Activated T-helper 2 cell treated with anti-CD3 and anti-CD28 coated beads, Interferon-gamma antibody, Interleukin-2, Interleukin-4, amounts not matched to agents 10 μg/mL and 5 μg/mL and 100 μg/mL, durations not matched to agents 14 hours and 24 hours and 36 hours (primary cell): ENCODE results near the gene RHCE. TPM values are rescaled to one million over a fixed set of nuclear protein-coding genes. Genes with fewer than 3 reads are reported as not detected.
"Not testable (repeated sequence)": the region's sequence is repeated elsewhere in the genome, so short reads cannot be mapped to it uniquely, and the experiment has no call there.

Experiments used
- DNase-seq: peaks from one replicate; pipeline ENCODE4 v3.0.0; 2021; ENCODE audit warnings: low spot score
- H3K27ac Mint-ChIP-seq: one replicate; pipeline ENCODE4 v1.8.0; 2021; ENCODE audit warnings: mixed read lengths
- H3K27me3 Mint-ChIP-seq: one replicate; pipeline ENCODE4 v1.8.0; 2021; ENCODE audit warnings: low read depth, mixed read lengths
- H3K36me3 Mint-ChIP-seq: one replicate; pipeline ENCODE4 v1.8.0; 2021; ENCODE audit warnings: low read depth, mixed read lengths
- H3K4me1 Mint-ChIP-seq: one replicate; pipeline ENCODE4 v1.8.0; 2021; ENCODE audit warnings: low read depth, mixed read lengths
- H3K4me3 Mint-ChIP-seq: one replicate; pipeline ENCODE4 v1.8.0; 2021; ENCODE audit warnings: low read depth, mild to moderate bottlenecking, moderate library complexity, mixed read lengths
- H3K9me3 Mint-ChIP-seq: one replicate; pipeline ENCODE4 v1.8.0; 2021; ENCODE audit warnings: mixed read lengths
- intact Hi-C: fragments of 100-400 bp; cut with micrococcal nuclease; formaldehyde crosslinking; loops from one replicate; pipeline ENCODE4 v1.15.1; 2023
- total RNA-seq: library from RNA; stranded (reverse); gene quantifications from 2 replicates; pipeline ENCODE4 v1.2.3, GENCODE V29; 2022

The RHCE gene
- total RNA-seq, 1 donor from 2014 or later: 0.25 TPM

DNA sequence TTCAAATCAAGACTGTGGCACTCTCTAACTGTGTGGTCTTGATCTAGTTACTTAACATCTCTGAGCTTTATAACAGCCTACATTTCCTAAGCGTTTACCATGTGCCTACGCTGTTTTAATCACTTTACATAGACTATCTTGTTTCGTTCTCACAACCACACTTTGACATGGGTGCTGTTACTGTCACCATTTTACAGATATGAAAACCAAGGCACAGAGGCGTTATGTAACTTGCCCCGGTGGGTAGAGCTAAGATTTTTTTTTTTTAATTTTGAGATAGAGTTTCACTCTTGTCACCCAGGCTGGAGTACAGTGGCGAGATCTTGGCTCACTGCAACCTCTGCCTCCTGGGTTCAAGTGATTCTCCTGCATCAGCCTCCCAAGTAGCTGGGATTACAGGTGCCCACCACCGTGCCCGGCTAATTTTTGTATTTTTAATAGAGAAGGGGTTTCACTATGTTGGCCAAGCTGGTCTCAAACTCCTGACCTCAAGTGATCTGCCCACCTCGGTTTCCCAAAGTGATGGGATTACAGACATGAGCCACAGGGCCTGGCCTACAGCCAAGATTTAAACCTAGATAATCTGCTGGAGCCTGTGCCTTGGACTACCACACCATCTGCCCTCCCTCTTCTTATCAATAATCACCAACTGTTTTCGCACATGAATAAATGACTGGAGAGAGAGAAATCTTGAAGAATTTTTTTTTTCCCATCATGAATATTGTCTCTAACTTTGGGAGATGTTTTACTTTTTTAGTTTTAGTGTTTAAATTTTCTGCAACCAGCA lies 10.8 kb downstream of the RHCE start:
- not testable (repeated sequence) for H3K4me1 Mint-ChIP-seq, H3K36me3 Mint-ChIP-seq, H3K27ac Mint-ChIP-seq, H3K9me3 Mint-ChIP-seq, H3K4me3 Mint-ChIP-seq, DNase-seq, H3K27me3 Mint-ChIP-seq
- intact Hi-C loops: loop anchor here (5.0 kb wide), 1 partner anchor 112 kb away; no protein-coding TSS in a partner anchor

GRCh38 chr1:25405731-25406305 lies 14.8 kb downstream of the RHCE start:
- not testable (repeated sequence) for H3K9me3 Mint-ChIP-seq, DNase-seq
- intact Hi-C loops: loop anchor here (5.0 kb wide), 1 partner anchor 116 kb away; no protein-coding TSS in a partner anchor

DNA sequence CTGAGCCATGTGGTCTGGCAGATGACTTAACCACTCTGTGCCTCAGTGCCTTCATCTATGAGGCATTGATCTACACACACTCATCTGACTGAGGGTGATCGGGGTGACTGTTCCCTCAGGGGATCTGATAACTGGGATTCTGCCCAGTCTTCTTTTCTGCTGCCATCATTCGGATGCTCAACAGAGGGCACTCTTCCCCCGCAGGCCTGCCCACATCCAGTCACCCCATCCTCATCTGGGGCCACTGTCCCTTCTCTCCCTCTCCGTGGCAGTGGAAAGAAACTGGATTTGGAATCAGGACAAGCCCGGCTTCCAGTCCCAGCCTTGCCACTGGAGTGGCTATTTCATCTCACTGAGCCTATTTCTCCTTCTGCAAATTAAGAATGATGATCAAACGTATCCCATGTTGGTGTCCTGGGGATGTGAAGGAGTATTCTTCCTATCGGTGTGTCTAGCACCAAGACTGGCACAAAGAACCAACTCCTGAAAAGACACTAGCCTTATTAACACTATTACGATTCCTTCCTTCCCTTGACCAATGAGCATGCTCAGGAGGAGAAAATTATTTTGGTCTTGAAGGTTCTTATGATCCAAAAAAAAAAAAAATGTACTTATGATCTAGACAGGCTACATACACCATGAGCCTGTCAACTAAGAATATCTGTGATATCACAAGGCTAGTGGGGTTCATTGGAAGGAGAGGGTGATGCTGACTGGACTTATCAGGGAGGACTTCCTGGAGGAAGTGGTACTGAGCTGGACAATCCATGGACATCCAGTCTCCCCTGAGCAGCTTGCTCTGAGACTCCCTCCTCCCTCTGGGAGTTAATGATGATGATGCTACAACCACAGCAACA lies 17.4 kb downstream of the RHCE start:
- H3K27me3 Mint-ChIP-seq: peaks cover 19% of the 10 kb centered on the region
- H3K27ac Mint-ChIP-seq, H3K4me1 Mint-ChIP-seq, DNase-seq, H3K9me3 Mint-ChIP-seq, intact Hi-C loops, H3K36me3 Mint-ChIP-seq, H3K4me3 Mint-ChIP-seq: not testable (repeated sequence)

More at GRCh38 chr1:25405731-25406305, 14.8 kb downstream of the RHCE start:
- peaks cover 12% of the 10 kb centered on the region for H3K27me3 Mint-ChIP-seq
- not testable (repeated sequence) for H3K4me3 Mint-ChIP-seq, H3K36me3 Mint-ChIP-seq, H3K4me1 Mint-ChIP-seq, H3K27ac Mint-ChIP-seq

GRCh38 chr1:25398079-25398478 lies 22.5 kb downstream of the RHCE start:
- H3K9me3 Mint-ChIP-seq, DNase-seq: not testable (repeated sequence)

DNA sequence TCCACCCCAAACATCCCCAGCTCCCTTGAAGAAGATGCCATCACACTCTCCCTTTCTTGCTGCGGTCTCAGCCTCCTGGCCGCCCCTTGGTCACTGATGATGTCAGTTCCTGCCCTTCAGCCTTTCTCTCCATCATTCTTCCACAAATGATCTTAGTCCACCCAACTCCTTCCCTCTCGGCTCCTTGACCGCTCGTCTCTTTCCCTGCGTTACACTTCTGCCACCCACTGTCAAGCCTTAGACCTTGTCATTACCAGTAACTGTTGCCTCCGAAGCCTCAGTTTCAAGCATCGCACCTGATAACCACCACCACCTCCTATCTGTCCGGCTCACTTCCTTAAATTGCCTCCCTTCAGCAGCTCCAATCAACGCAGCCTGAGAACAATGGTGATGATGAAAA lies 23.1 kb downstream of the RHCE start:
- H3K4me3 Mint-ChIP-seq, DNase-seq, H3K4me1 Mint-ChIP-seq, intact Hi-C loops, H3K9me3 Mint-ChIP-seq, H3K36me3 Mint-ChIP-seq, H3K27ac Mint-ChIP-seq: not testable (repeated sequence)
- peaks cover 25% of the 10 kb centered on the region for H3K27me3 Mint-ChIP-seq

More at GRCh38 chr1:25398079-25398478, 22.5 kb downstream of the RHCE start:
- H3K27ac Mint-ChIP-seq, H3K36me3 Mint-ChIP-seq, H3K4me3 Mint-ChIP-seq, H3K4me1 Mint-ChIP-seq, intact Hi-C loops: not testable (repeated sequence)
- H3K27me3 Mint-ChIP-seq: peaks cover 30% of the 10 kb centered on the region

DNA sequence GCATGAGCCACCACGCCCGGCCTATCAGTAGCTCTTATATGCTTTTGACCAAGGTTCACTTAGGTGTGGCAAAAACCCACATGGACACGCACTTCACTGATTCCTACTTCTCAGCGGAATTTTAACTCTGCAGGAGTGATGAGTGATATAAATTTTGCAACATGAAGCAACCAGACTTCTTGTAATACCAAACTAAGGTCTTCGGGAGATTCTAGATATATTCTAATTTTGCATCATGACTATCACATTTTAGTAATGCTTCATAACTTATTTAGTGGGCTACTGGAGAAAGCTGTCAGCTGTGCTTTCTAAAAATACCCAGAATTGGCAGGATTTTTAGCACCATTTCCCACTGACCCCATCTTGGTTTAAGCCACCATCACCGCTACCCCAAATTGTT lies 27.8 kb downstream of the RHCE start:
- DNase-seq: no peak
- H3K27ac Mint-ChIP-seq: no peak overlapping the region
- no peak overlapping the region for H3K4me3 Mint-ChIP-seq
- intact Hi-C loops: no loop called here
- no peaks in the 10 kb centered on the region for H3K4me1 Mint-ChIP-seq
- H3K27me3 Mint-ChIP-seq: peaks cover 14% of the 10 kb centered on the region
- H3K36me3 Mint-ChIP-seq: no peaks in the 10 kb centered on the region
- no peaks in the 10 kb centered on the region for H3K9me3 Mint-ChIP-seq

DNA sequence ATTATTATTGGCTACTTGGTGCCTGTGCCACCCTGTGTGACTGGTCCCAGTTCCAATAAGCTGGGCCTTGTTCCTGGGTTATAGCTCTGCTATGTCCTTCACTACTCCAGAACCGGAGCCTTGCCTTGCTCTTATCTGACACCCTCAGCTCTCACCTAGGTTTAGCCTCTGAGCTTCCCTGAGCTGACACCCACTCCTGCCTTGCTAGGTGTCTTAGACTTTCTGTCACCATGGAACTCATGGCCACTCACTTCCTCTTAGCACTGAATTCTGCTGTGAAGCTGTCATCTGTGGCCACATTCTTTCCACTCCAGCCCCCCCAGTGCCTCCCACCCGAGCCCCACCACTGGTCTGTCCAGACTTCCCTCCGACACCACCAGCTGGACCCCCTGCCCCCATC lies 30.9 kb downstream of the RHCE start:
- H3K36me3 Mint-ChIP-seq, intact Hi-C loops, H3K27ac Mint-ChIP-seq, H3K9me3 Mint-ChIP-seq, H3K4me1 Mint-ChIP-seq, H3K4me3 Mint-ChIP-seq, DNase-seq: not testable (repeated sequence)
- peaks cover 13% of the 10 kb centered on the region for H3K27me3 Mint-ChIP-seq

DNA sequence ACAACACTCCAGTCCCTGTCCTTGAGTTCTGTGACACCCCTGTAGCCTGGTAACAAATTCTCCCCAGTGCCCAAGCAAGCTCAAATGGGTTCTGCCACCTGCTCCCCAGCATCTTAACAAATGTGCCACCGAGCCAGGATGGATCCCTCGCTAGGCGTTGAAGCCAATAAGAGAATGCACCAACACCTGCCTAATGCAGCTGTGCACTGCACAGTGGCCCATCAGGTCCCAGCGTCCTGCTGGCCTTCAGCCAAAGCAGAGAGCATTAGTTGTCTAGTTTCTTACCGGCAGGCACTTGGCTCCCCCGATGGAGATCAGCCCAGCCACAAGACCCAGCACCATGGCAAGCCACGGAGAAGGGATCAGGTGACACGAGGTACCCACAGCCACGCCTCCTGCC lies 31.9 kb downstream of the RHCE start:
- H3K4me1 Mint-ChIP-seq, intact Hi-C loops, H3K27me3 Mint-ChIP-seq, DNase-seq, H3K9me3 Mint-ChIP-seq, H3K4me3 Mint-ChIP-seq, H3K36me3 Mint-ChIP-seq, H3K27ac Mint-ChIP-seq: not testable (repeated sequence)

- peaks cover 14% of the 10 kb centered on the region for H3K27me3 Mint-ChIP-seq
- DNase-seq, H3K9me3 Mint-ChIP-seq, H3K4me1 Mint-ChIP-seq, intact Hi-C loops, H3K4me3 Mint-ChIP-seq, H3K36me3 Mint-ChIP-seq, H3K27ac Mint-ChIP-seq: not testable (repeated sequence)
These were observed 33.5 kb downstream of the RHCE start for GRCh38 chr1:25387096-25387495.

GRCh38 chr1:25383875-25384274 lies 36.8 kb downstream of the RHCE start:
- intact Hi-C loops, DNase-seq, H3K4me1 Mint-ChIP-seq, H3K4me3 Mint-ChIP-seq, H3K27ac Mint-ChIP-seq, H3K36me3 Mint-ChIP-seq, H3K9me3 Mint-ChIP-seq: not testable (repeated sequence)
- peaks cover 17% of the 10 kb centered on the region for H3K27me3 Mint-ChIP-seq

- DNase-seq, H3K27ac Mint-ChIP-seq, H3K9me3 Mint-ChIP-seq, H3K36me3 Mint-ChIP-seq, H3K4me1 Mint-ChIP-seq, H3K4me3 Mint-ChIP-seq, intact Hi-C loops: not testable (repeated sequence)
- peaks cover 19% of the 10 kb centered on the region for H3K27me3 Mint-ChIP-seq
These were observed 37.5 kb downstream of the RHCE start for GRCh38 chr1:25383090-25383489.

GRCh38 chr1:25382543-25382942 lies 38.1 kb downstream of the RHCE start:
- H3K36me3 Mint-ChIP-seq, intact Hi-C loops, DNase-seq, H3K9me3 Mint-ChIP-seq, H3K4me3 Mint-ChIP-seq, H3K27ac Mint-ChIP-seq, H3K4me1 Mint-ChIP-seq: not testable (repeated sequence)
- H3K27me3 Mint-ChIP-seq: peaks cover 19% of the 10 kb centered on the region

DNA sequence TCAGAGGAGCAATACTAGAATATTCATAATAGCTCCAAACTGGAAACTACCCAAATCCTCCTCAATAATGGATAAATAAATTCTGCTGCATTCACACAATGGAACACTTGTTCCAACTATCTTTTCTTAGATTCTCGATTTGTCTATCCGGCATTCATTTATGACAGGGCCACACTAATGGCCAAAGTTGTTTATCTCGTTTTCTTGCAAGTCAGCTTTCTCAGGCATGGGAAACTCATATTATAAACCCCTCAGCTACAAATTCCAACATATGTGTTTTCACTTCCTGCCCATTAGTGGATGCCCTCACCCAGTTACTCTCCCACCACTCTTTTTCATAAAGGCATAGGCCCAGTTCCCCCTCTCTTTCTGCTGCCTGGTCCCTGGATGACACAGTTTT lies 42.3 kb downstream of the RHCE start:
- DNase-seq, H3K9me3 Mint-ChIP-seq, H3K4me1 Mint-ChIP-seq, H3K27ac Mint-ChIP-seq, intact Hi-C loops, H3K4me3 Mint-ChIP-seq, H3K36me3 Mint-ChIP-seq: not testable (repeated sequence)
- H3K27me3 Mint-ChIP-seq: peaks cover 14% of the 10 kb centered on the region
